AG09319 (cell line): ENCODE results near the gene GPATCH8.
A peak's percentile ranks its signal among the peaks of the same experiment; 100 is the strongest.

Experiments used
- DNase-seq: peaks from one replicate; pipeline ENCODE4 v3.0.0-alpha.2; 2010; ENCODE audit warnings: low read depth; ENCODE audit errors: extremely low read depth
- TF ChIP-seq, protein P1 (sequence below): IDR thresholded peaks from 2 replicates; pipeline ENCODE4 v1.5.1; 2011; ENCODE audit warnings: low read depth, mild to moderate bottlenecking, inconsistent platforms, low read length, moderate library complexity

The GPATCH8 gene

DNA sequence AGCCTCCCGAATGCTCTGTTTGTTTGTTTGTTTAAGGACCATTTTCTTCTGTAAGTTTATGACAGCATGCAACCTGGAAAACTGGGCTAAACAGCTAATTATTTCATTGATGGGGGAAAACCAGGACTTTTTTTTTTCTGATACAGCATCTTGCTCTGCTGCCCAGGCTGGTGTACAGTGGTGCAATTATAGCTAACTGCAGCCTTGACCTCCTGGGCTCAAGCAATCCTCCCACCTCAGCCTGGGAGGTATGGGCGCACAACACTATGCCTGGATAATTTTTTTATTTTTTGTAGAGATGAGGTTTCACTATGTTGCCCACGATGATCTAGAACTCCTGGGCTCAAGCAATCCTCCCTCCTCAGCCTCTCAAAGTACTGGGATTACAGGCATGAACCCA lies 37.3 kb downstream of the GPATCH8 start:
- TF ChIP-seq, protein P1, sequence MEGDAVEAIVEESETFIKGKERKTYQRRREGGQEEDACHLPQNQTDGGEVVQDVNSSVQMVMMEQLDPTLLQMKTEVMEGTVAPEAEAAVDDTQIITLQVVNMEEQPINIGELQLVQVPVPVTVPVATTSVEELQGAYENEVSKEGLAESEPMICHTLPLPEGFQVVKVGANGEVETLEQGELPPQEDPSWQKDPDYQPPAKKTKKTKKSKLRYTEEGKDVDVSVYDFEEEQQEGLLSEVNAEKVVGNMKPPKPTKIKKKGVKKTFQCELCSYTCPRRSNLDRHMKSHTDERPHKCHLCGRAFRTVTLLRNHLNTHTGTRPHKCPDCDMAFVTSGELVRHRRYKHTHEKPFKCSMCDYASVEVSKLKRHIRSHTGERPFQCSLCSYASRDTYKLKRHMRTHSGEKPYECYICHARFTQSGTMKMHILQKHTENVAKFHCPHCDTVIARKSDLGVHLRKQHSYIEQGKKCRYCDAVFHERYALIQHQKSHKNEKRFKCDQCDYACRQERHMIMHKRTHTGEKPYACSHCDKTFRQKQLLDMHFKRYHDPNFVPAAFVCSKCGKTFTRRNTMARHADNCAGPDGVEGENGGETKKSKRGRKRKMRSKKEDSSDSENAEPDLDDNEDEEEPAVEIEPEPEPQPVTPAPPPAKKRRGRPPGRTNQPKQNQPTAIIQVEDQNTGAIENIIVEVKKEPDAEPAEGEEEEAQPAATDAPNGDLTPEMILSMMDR = no peak
- no peak for DNase-seq

DNA sequence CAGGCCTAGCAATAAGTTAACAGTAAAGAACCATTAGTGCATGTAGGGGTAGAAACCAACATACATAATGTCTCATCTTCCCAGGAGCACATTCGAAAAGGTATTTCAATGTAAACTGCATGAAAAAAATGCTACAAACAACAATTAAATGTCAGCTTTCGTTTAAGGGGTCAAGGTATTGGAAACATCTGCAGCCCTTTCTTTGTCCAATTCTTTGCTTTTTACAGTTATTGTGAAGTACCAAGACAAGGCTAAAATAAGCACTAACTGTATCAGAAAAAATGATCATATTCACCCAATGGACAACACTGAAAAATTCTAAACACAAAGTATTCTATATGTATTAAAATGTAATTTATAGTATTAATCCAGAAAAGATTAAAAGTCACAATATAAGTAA lies 37.9 kb downstream of the GPATCH8 start:
- TF ChIP-seq, protein P1 = no peak
- no peak for DNase-seq

DNA sequence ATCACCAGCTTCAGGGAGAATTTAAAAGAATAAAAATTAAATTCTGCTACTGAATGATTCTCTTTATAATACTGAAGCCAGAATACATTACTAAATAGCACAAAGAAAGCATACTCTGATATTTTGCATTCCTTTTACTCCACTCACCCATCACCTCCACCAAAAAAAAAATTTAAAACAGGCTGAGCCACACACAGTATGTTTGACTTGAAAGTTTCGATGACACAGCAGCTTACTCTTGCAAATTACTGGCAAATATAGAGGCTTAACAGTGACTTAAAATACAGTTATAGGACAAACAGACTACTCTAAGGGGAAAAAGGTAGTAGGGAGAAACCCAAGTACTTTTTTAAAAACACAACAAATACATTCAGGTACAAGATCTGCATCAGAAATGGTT lies 39.2 kb downstream of the GPATCH8 start:
- no peak for DNase-seq
- TF ChIP-seq, protein P1 = no peak

DNA sequence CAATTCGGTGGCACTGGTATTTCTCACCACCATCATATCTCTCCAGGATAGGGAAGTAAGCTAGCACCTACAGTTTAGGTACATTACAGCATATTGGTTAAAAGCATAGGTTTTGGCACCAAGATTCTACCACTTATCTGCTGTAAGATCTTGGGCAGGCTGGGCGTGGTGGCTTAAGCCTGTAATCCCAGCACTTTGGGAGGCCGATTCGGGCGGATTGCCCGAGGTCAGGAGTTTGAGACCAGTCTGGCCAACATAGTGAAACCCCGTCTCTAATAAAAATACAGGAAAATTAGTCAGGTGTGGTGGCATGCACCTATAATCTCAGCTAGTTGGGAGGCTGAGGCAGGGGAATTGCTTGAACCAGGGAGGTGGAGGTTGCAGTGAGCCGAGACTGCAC lies 51.4 kb downstream of the GPATCH8 start:
- TF ChIP-seq, protein P1 = no peak
- DNase-seq = no peak

DNA sequence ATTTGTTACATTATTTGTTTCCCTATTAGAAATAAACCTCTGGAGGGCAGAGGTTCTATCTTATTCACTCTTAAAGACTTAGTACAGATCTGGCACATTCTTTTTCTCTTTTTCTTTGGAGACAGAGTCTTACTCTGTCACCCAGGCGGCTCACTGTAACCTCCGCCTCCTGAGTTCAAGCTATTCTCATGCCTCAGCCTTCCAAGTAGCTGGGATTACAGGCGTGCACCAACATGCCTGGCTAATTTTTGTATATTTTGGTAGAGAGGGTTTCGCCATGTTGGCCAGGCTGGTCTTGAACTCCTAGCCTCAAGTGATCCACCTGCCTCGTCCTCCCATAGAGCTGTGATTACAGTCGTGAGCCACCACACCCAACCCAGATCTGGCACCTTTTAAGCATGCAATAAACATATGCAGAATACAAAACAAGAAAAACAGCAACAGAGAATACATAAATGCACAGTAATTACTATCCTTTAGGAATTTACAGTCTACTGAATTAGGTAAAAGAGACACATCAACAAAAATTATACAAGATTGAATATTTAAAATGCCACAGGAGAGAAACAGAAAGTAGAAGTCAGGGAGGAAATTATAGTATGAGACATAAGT lies 52.1 kb downstream of the GPATCH8 start:
- DNase-seq = no peak
- TF ChIP-seq, protein P1 = no peak

DNA sequence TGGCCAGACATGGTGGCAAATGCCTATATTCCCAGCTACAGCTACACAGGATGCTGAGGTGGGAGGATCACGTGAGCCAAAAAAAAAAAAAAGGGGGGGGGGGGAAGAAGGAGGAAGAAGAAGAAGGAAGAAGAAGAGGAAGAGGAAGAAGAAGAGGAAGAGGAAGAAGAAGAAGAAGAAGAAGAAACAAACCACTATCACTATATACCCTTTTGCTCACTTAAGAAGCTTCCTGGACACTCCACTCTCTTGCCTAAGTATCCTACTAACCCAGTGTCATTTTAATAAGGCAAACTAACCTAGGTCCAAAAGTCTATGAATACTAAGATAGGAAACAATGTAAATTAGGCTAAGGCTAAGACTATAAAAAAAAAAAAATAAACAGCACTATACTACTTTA lies 54.8 kb downstream of the GPATCH8 start:
- TF ChIP-seq, protein P1 = no peak
- no peak for DNase-seq

DNA sequence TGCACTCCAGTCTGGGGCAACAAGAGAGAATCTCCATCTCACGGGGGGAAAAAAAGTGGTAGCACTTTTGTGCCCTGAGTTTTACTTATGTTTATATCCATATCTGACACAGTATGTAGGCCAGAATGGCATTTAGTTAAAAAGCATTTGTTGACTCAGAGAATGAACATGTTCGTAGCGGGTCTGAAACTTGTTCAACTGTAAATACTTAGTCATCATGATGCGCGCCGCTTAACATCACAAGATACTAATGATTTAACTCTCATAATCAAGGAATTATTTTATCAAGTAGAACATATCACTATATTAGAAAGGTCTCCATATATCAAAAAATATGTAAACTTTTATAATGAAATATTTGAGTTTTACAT lies 58.5 kb downstream of the GPATCH8 start:
- peak; percentile 4 for DNase-seq
- TF ChIP-seq, protein P1 = no peak
